Islet of Langerhans (tissue), 1 donor: Measurements from ENCODE around the gene KIAA1671.

Source experiments
- FAIRE-seq: peaks from one replicate; lab custom pipeline; 2011; peaks lifted over from hg19 to GRCh38; lab: Jason Lieb, UNC

The KIAA1671 gene

DNA sequence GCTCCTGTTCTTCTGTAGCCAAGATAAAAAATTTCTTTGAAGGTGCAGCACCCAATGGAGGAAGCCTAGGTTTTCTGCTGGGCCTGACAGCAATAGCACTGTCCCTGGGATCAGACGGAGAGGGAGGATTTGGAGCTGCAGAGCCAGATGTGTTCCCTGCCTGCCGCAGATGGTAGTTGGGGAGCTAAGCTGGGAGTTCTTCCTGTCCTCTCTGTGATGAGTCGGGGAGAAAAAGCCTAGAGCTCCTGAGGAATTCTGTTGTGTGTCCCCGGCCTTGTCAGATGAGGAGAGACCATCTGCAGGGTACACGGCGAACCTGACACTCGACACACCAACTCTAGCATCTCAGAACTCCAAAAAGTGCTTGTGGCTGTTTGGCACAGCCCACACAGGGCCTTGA lies 143.4 kb downstream of the KIAA1671 start:
- no peak for FAIRE-seq

- FAIRE-seq: no peak
These were observed 144.3 kb downstream of the KIAA1671 start for GRCh38 chr22:25096638-25097405.

DNA sequence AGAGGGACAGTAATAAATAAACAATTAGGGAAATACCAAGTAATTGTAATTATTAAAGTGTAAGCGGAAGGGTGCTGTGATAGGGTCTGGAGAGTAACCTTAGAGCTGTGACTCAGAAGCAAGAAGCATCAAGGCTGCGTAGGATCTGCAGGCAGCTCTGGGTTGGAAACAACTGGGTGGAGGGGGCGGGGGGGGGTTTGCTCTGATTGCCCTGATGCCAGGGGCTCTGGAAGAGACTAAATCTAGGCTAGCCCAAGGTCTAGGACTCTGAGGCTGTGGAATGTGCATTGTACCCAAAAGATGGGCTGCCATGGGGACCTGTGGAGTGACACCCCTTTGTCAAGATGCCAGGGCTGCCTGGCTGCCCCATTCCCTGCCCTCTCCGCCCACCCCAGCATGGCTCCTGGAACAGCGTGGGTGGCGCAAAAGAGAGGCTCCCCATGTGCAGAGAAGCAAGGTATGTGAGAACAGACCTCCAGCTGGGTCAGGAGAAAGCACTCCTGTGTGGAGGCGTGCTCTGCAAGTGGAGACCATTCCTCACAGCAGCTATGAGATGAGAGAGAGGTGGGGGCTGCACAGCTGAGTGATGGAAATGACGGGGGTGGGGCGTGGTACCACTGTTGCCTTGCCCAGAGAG lies 146.0 kb downstream of the KIAA1671 start:
- no peak for FAIRE-seq

DNA sequence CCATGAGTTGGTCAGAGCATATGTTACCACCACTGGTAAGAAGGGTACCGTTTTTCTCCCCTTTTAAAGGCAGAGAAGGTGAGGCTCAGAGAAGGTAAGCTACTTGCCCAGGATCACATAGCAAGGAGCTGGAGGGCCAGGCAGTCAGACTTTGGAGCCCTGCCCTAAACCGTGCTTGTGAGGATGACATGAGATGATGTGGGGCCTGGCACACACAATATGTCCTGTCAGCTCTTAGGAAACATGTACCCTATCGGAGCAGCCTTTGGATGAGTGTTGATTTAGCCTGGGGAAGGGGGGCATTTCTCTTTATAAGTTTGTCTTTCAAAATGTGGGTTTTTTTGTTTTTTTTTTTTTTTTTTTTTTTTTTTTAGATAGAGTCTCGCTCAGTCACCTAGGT lies 146.7 kb downstream of the KIAA1671 start:
- FAIRE-seq: no peak

DNA sequence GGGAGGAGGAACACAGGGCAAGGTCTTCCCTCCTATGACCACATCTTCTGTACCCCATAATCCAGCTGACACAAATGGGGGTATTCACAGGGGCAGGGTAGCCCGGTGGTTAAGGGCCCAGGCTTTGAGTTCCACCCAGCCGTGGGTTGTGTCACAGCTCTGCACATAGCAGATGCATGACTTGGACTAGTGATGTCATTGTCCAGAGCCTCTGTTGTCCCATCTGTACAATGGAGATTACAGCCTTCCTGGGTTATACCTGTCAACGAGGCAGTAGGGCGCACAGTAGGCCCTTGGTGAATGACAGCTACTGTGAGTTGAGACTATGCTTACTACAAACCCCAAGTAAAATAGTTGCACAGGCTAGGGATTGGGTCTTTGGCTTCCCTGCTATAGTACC lies 147.9 kb downstream of the KIAA1671 start:
- FAIRE-seq: no peak

DNA sequence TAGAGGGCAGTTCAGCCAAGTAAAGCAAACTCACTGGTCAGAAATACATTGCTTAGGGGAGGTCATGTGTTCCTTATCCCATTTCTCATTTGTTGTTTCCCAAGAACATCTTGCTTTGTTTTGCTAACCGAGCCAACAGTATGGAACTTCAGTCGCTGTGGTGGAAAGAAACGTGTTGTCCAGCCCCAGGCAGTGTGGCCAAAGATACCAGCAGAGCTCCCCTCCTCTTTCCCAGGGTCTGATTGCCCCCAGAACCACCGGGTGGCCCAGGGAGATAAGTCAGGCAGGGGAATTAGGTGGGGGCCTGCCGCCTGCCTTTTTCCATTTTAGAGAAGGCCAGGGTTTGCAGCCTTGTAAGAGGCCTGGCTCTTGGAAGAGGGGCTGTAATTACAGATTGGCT lies 148.4 kb downstream of the KIAA1671 start:
- no peak for FAIRE-seq

- FAIRE-seq: no peak
These were observed 149.0 kb downstream of the KIAA1671 start for GRCh38 chr22:25101501-25101900.

GRCh38 chr22:25101986-25102385 lies 149.5 kb downstream of the KIAA1671 start:
- no peak for FAIRE-seq

- FAIRE-seq: no peak
These were observed 150.2 kb downstream of the KIAA1671 start for GRCh38 chr22:25102722-25103121.

- no peak for FAIRE-seq
These were observed 151.9 kb downstream of the KIAA1671 start for GRCh38 chr22:25104367-25104766.

DNA sequence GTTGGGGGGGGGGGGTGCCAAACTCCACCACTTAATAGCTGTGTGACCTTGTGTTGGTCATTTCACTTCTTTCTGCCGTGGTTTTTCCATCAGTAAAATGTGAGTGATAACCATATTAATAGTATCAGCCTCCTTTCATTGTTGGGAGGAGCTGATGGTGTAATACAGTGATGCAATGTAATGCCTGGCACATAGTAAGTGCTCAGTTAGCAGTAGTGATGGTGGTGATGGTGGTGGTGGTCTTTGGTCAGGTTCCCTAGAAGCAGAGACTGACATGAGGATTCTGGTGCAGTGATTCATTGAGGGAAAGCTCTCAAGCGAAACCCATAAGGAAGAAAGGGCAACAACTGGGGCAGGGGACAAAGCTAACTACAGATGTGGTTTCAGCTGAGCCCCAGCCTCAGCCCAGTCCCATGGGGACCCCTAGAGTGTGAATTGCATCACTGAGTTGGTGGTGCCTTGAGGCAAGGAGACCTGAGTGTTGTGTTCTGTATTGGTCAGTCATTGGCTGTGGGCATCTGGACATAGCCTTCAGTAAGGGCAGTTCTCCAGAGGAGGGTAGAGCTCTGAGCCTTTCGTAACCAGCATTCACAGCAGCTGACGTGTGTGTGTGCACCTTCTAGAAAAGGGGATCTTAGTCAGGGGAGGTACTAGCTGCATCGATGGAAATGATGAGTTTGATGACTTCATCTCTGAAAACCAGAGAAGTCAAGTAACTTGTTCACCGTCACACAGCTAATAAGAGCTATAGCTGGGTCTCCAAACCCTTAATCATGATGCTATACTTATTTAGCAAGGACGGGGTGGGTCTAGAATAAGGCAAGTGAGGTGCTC lies 153.5 kb downstream of the KIAA1671 start:
- FAIRE-seq: no peak

DNA sequence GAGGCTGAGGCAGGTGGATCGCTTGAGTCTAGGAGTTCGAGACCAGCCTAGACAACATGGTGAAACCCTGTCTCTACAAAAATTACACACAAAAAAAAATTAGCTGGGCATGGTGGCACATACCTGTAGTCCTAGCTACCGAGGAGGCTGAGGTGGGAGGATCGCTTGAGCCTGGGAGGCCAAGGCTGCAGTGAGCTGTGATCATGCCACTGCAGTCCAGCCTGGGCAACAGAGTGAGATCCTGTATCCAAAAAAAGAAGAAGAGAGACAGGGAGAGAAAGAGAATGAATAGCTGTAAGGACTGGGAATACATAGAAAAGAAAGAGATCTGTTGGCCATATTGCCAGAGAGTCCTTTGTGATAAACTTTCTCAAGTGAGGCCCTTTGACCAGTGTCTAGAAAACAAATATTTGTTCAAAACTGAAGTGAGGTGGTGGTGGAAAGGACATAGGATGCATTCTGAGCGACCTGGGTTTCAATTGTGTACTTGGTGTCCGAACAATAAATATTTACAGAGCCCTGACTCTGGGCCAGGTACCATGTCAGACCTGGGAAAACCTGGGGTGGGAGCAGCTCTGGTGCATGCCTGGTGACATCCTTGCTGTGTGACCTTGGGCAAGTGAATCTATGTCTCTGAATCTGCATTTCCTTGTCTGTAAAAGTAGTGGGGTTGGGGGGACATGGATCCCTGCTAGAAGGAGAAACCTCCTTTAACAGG lies 157.5 kb downstream of the KIAA1671 start:
- FAIRE-seq: no peak

GRCh38 chr22:25110596-25110845 lies 158.0 kb downstream of the KIAA1671 start:
- FAIRE-seq: no peak

- FAIRE-seq: peak; percentile 90
These were observed 158.5 kb downstream of the KIAA1671 start for GRCh38 chr22:25110846-25111578.

DNA sequence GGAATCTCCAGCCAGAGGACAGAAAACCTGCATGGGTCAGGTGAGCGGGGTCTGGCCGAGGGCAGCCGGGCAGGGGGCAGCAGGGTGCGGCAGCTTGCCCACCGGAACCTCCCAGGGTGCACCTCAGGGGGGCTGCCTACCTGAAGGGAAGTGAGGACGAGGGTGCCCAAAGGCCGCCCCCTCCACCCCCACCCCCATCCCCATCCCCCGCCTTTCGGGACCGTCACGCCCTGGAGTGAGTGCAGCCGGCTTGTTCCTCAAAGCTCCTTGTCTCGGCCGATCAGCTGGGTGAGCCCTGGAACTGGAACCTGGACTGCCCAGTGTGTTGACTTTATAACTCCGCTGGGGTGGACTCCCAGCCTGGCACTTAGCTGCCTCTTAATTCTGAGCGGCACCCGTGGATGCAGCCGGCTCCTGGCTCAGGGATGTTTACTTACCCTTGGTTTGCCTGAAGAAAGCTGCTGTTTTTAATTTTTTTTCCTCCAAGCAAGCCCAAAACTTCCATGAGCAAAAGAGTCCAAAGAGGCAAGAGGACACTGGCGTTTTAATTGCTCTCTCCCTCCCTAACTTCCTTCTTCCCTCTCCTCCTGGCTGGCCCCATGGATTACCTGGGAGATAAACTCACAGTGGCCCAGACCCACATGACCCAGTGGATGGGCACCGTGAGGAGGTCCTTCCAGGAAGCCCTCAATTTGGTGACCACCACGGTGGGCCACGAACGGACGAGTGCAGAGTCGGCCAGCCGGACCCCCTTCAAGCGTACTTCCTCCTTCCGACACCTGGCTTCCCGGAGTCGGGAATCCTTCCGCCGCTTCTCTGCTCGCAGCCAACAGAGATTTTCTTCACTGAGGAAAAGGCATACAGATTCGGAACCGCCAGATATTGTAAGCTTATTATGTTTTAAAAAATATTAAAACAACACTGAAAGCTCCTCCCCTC lies 159.3 kb downstream of the KIAA1671 start:
- FAIRE-seq: no peak

- FAIRE-seq: no peak
These were observed 160.2 kb downstream of the KIAA1671 start for GRCh38 chr22:25112538-25113253.

DNA sequence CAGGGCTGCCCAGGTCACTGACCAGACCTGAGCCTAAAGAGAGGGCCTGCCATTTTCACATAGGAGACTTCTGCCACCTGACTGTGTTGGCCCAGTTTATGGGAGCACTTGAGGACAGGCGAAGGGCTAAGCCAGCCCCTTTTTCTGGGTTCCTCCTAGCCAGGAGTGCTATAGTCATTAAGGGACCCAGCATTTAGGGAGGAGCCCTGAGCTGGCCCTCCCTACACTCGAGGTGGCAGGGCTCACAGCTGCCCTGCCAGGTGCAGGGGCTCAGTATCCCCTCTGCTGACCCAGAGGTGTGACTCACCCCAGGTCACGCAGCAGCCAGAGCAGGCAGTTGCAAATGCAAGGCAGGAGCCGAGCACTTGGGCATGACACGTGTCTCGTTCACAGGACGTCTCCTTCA lies 160.8 kb downstream of the KIAA1671 start:
- no peak for FAIRE-seq

DNA sequence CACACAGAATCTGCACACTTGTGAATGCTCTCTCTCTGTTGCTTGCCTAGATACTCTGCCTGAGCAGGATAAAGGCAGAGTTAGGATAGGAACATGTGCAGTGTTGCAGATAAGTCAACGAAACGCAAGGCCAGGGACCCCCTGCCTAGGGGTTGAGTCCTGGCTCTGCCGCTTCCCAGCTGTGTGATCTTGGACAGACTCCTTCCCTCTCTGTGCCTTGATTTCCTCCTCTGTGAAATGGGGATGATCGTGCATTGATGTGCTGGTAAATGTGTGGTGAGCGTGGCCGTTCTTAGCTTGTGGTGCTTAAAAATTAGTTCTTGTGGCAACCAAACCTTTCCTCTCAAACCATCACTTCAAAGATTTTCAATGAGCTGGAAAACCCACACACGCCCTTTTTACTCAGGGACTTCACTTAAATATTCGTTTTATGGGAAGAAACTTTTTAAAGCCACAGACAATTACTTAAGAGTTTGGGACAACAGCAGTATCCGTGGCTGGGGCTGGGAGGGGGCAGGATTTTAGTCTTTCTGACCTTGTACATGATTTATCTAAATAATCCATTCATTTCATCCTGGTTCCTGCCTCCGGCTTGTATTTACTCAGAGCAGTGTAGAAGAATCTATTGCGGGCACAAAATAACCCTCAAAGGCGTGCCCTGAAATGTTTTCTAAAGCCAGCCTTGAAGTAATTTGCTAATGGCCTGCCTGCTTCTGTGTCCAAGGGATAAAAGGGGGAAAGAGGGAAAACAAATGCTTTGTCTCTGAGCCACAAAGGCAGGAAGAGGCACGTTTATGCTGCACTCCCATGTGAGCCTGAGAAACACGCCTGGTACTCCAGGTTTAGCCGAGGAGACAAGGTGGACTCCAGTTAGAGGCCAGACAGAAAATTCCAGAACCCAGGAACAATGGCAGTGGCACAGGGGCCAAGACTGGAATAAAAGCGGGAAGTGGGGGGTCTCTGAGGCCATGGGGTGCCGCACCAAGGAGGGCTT lies 162.2 kb downstream of the KIAA1671 start:
- FAIRE-seq: no peak

- FAIRE-seq: no peak
These were observed 167.1 kb downstream of the KIAA1671 start for GRCh38 chr22:25119609-25120008.
